SU-DHL-6 (cell line): ENCODE measurements around the gene HSD17B11.
"Not testable (repeated sequence)": the region's sequence is repeated elsewhere in the genome, so short reads cannot be mapped to it uniquely, and the experiment has no call there.

ENCODE experiments used
- H2AFZ ChIP-seq: fragments of 200-600 bp; sonication (generic); 2 replicates; pipeline ENCODE4 v1.6.1; 2014; ENCODE audit warnings: low read depth, mild to moderate bottlenecking, moderate library complexity, mixed read lengths, antibody characterized with exemption, low read length; ENCODE audit not compliant: severe bottlenecking
- H3F3A ChIP-seq: fragments of 200-600 bp; shearing (Covaris generic); 2 replicates; pipeline ENCODE4 v1.6.0; 2016; ENCODE audit warnings: antibody characterized with exemption, mild to moderate bottlenecking; ENCODE audit not compliant: insufficient read depth
- H3K27ac ChIP-seq: fragments of 200-600 bp; sonication (generic); 2 replicates; pipeline ENCODE4 v1.5.1; 2016; ENCODE audit warnings: low read depth, mild to moderate bottlenecking, low read length, moderate library complexity, mixed read lengths
- H3K27me3 ChIP-seq: fragments of 200-600 bp; sonication (generic), shearing (Covaris generic); 2 replicates; pipeline ENCODE4 v1.6.0; 2014; ENCODE audit warnings: mild to moderate bottlenecking, low read length
- H3K36me3 ChIP-seq: fragments of 200-600 bp; sonication (generic); 2 replicates; pipeline ENCODE4 v1.6.1; 2014; ENCODE audit warnings: mild to moderate bottlenecking, low read length, mixed read lengths
- H3K4me2 ChIP-seq: fragments of 300-600, 200-600 bp; shearing (Covaris generic), sonication (generic); 2 replicates; pipeline ENCODE4 v1.6.0; 2014; ENCODE audit warnings: low read length, low read depth, mild to moderate bottlenecking; ENCODE audit not compliant: poor library complexity, severe bottlenecking
- H3K4me3 ChIP-seq: fragments of 200-600 bp; sonication (generic); 2 replicates; pipeline ENCODE4 v1.5.1; 2014; ENCODE audit warnings: antibody characterized with exemption, low read length, mild to moderate bottlenecking, mixed read lengths; ENCODE audit not compliant: insufficient read depth, poor library complexity, severe bottlenecking
- H3K79me2 ChIP-seq: fragments of 200-600 bp; sonication (generic); 2 replicates; pipeline ENCODE4 v1.6.1; 2014; ENCODE audit warnings: mild to moderate bottlenecking, low read length, moderate library complexity; ENCODE audit not compliant: insufficient read depth
- H3K9ac ChIP-seq: fragments of 200-600 bp; sonication (generic); 2 replicates; pipeline ENCODE4 v1.7.0; 2014; ENCODE audit warnings: mild to moderate bottlenecking, low read length
- H3K9me2 ChIP-seq: fragments of 200-600 bp; sonication (generic); replicated peaks from 2 replicates; pipeline ENCODE4 v1.6.1; 2014; ENCODE audit warnings: low read length; ENCODE audit not compliant: insufficient read depth
- H3K9me3 ChIP-seq: fragments of 200-600 bp; sonication (generic); 2 replicates; pipeline ENCODE4 v1.6.1; 2014; ENCODE audit warnings: low read length, mixed read lengths; ENCODE audit not compliant: insufficient read depth
- H4K20me1 ChIP-seq: fragments of 200-600 bp; sonication (generic); 2 replicates; pipeline ENCODE4 v1.6.1; 2014; ENCODE audit warnings: low read depth, mild to moderate bottlenecking, antibody characterized with exemption, low read length, moderate library complexity, mixed read lengths
- CTCF ChIP-seq: fragments of 200-600 bp; sonication (generic); IDR thresholded peaks from one replicate; pipeline ENCODE4 v1.5.1; 2017; ENCODE audit warnings: antibody characterized with exemption, mild to moderate bottlenecking, low read length, moderate library complexity; ENCODE audit not compliant: insufficient read depth, poor library complexity, severe bottlenecking
- EZH2phosphoT487 ChIP-seq: fragments of 200-600 bp; sonication (generic), shearing (Covaris generic); conservative IDR thresholded peaks from 2 replicates; pipeline ENCODE4 v1.6.1; 2018; ENCODE audit warnings: mild to moderate bottlenecking, antibody characterized with exemption, low read length, moderate library complexity, mixed read lengths

HSD17B11 gene

GRCh38 chr4:87425711-87426110, 34.7 kb upstream of the HSD17B11 start:
- H3K27me3 ChIP-seq: no peaks in the 10 kb centered on the region
- TF ChIP-seq EZH2phosphoT487 (no peak), CTCF (no peak)
- H3K79me2 ChIP-seq: peaks cover 55% of the 10 kb centered on the region

GRCh38 chr4:87424099-87424543, 33.1 kb upstream of the HSD17B11 start:
- not testable (repeated sequence) for H3F3A ChIP-seq, H2AFZ ChIP-seq, H3K9me3 ChIP-seq, H3K36me3 ChIP-seq, H3K27me3 ChIP-seq, H3K27ac ChIP-seq, H4K20me1 ChIP-seq, H3K9me2 ChIP-seq
- 0 out of 2 replicates have a peak overlapping the region, but pooled peaks have one; percentile 74 for H3K9ac ChIP-seq
- peak overlapping the region; percentile 94 for H3K4me2 ChIP-seq
- peak overlapping the region; percentile 76 for H3K4me3 ChIP-seq
- peaks cover 49% of the 10 kb centered on the region for H3K79me2 ChIP-seq

More at GRCh38 chr4:87425711-87426110, 34.7 kb upstream of the HSD17B11 start:
- Histone ChIP-seq H3K9me3 (no peaks in the 10 kb centered on the region), H4K20me1 (no peaks in the 10 kb centered on the region), H3F3A (no peaks in the 10 kb centered on the region), H2AFZ (no peak overlapping the region), H3K36me3 (no peaks in the 10 kb centered on the region), H3K9me2 (no peaks in the 10 kb centered on the region), H3K9ac (no peak overlapping the region), H3K4me2 (no peak overlapping the region), H3K4me3 (no peak overlapping the region), H3K27ac (no peak overlapping the region)

- no peaks in the 10 kb centered on the region for H4K20me1 ChIP-seq
- TF ChIP-seq EZH2phosphoT487: no peak
- TF ChIP-seq CTCF: no peak
- peak overlapping the region; percentile 76 for H3K4me3 ChIP-seq
- no peaks in the 10 kb centered on the region for H3F3A ChIP-seq
- peak overlapping the region; percentile 76 for H2AFZ ChIP-seq
- no peaks in the 10 kb centered on the region for H3K9me3 ChIP-seq
- H3K36me3 ChIP-seq: no peaks in the 10 kb centered on the region
- peak overlapping the region; percentile 66; the same call in 1 of the 2 replicates for H3K27ac ChIP-seq
- H3K9ac ChIP-seq: peak overlapping the region; percentile 74
- no peaks in the 10 kb centered on the region for H3K9me2 ChIP-seq
- H3K4me2 ChIP-seq: peak overlapping the region; percentile 94
- peaks cover 49% of the 10 kb centered on the region for H3K79me2 ChIP-seq
- H3K27me3 ChIP-seq: no peaks in the 10 kb centered on the region
Measured at GRCh38 chr4:87423317-87424098, 32.5 kb upstream of the HSD17B11 start.
